Endothelial cell (in vitro differentiated cells): ENCODE measurements around the gene PC. TPM values are rescaled to one million over a fixed set of nuclear protein-coding genes. Genes with fewer than 3 reads are reported as not detected.

ENCODE experiments used
- DNase-seq: peaks from one replicate; pipeline ENCODE4 v3.0.0; 2021; ENCODE audit warnings: low spot score
- H3K27ac Mint-ChIP-seq: one replicate; pipeline ENCODE4 v1.8.0; 2021; ENCODE audit warnings: mixed read lengths, inconsistent platforms; ENCODE audit not compliant: unreplicated experiment
- H3K27me3 Mint-ChIP-seq: one replicate; pipeline ENCODE4 v1.8.0; 2021; ENCODE audit warnings: mild to moderate bottlenecking, moderate library complexity, mixed read lengths, inconsistent platforms; ENCODE audit not compliant: unreplicated experiment
- H3K36me3 Mint-ChIP-seq: one replicate; pipeline ENCODE4 v1.8.0; 2021; ENCODE audit warnings: mild to moderate bottlenecking, low read depth, mixed read lengths, inconsistent platforms; ENCODE audit not compliant: unreplicated experiment
- H3K4me1 Mint-ChIP-seq: one replicate; pipeline ENCODE4 v1.8.0; 2021; ENCODE audit warnings: mild to moderate bottlenecking, mixed read lengths, inconsistent platforms; ENCODE audit not compliant: unreplicated experiment
- H3K4me3 Mint-ChIP-seq: one replicate; pipeline ENCODE4 v1.8.0; 2021; ENCODE audit warnings: mild to moderate bottlenecking, mixed read lengths, inconsistent platforms; ENCODE audit not compliant: unreplicated experiment
- H3K9me3 Mint-ChIP-seq: one replicate; pipeline ENCODE4 v1.8.0; 2021; ENCODE audit warnings: mixed read lengths, inconsistent platforms; ENCODE audit not compliant: unreplicated experiment
- total RNA-seq: library from RNA; stranded (reverse); fragmentation: NEBNext Ultra II Directional; extraction: Animal tissue kit (Norgen Biotek cat#: 25700); gene quantifications from one replicate; pipeline ENCODE4 v1.2.1, GENCODE V29; 2021; ENCODE audit not compliant: unreplicated experiment
- TF ChIP-seq, protein P1 (sequence below): fragments of 200-600 bp; sonication (generic); IDR thresholded peaks from one replicate; pipeline ENCODE4 v1.5.0; 2021; ENCODE audit warnings: antibody characterized with exemption; ENCODE audit not compliant: unreplicated experiment

Gene PC
- total RNA-seq, 1 donor from 2014 or later, result 5.8 TPM

DNA sequence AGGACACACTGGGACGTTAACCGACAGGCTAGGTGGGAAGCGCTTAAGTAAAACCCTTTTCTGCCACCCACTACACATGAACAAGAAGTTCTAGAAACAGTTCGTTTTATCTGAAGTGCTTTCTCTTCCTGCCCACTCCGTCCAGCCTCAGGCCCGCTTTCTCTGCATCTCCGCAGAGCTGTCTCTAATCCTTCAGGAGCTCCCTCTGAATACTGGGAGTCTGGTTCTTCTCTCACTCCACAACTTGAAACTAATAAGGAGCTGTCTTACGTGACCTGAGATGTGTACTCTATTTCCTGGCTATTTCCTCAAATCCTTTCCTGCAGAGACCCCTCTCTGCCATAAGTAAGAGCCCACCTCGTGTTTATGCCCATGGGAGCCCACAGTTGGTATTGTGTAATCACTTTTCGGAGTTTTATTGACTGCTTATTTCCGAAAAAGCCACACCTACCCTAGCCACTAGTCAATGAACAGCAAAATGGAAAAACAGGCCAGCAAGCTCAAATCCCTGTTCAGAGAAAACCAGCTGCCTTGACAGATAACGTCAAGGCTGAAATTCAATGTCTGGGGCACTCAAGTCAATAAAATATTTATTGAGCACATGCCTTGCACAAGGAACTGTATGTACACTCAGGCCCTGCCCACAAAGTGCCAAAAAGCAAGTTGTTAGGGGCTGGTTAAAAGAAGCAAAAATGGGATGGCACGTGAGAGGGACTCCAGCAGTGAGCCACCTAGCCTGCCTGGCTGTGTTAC is 4.9 kb downstream of the PC start:
- peaks cover 1% of the 10 kb centered on the region for H3K27me3 Mint-ChIP-seq
- TF ChIP-seq, protein P1, sequence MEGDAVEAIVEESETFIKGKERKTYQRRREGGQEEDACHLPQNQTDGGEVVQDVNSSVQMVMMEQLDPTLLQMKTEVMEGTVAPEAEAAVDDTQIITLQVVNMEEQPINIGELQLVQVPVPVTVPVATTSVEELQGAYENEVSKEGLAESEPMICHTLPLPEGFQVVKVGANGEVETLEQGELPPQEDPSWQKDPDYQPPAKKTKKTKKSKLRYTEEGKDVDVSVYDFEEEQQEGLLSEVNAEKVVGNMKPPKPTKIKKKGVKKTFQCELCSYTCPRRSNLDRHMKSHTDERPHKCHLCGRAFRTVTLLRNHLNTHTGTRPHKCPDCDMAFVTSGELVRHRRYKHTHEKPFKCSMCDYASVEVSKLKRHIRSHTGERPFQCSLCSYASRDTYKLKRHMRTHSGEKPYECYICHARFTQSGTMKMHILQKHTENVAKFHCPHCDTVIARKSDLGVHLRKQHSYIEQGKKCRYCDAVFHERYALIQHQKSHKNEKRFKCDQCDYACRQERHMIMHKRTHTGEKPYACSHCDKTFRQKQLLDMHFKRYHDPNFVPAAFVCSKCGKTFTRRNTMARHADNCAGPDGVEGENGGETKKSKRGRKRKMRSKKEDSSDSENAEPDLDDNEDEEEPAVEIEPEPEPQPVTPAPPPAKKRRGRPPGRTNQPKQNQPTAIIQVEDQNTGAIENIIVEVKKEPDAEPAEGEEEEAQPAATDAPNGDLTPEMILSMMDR, result no peak
- no peak overlapping the region for H3K27ac Mint-ChIP-seq
- H3K9me3 Mint-ChIP-seq, result no peaks in the 10 kb centered on the region
- H3K36me3 Mint-ChIP-seq, result peaks cover 5% of the 10 kb centered on the region
- DNase-seq, result no peak
- peaks cover 10% of the 10 kb centered on the region for H3K4me1 Mint-ChIP-seq
- no peak overlapping the region for H3K4me3 Mint-ChIP-seq

DNA sequence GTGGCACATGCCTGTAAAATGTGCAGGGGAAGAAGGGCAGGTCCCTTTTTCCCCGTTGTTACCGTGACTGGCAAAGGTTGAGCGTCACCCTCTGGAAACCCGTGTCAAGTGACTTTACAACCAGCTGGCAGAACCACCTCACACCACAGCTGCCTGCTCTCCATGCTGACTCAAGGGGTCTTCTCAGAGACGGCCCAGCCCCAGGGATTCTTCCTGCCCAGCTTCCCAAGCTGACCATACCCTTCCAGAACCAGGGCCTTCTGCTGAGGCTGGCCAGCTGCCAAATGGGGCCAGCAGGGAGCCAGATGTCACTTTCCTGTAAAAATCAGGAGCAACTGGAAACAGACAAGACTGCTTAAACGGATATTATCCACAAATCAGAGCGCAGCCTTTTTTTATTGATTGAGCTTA is 6.3 kb downstream of the PC start:
- H3K4me1 Mint-ChIP-seq, result peaks cover 9% of the 10 kb centered on the region
- no peak overlapping the region for H3K4me3 Mint-ChIP-seq
- no peaks in the 10 kb centered on the region for H3K9me3 Mint-ChIP-seq
- peaks cover 5% of the 10 kb centered on the region for H3K36me3 Mint-ChIP-seq
- no peak for DNase-seq
- peaks cover 1% of the 10 kb centered on the region for H3K27me3 Mint-ChIP-seq
- H3K27ac Mint-ChIP-seq, result no peak overlapping the region
- TF ChIP-seq, protein P1, result no peak

DNA sequence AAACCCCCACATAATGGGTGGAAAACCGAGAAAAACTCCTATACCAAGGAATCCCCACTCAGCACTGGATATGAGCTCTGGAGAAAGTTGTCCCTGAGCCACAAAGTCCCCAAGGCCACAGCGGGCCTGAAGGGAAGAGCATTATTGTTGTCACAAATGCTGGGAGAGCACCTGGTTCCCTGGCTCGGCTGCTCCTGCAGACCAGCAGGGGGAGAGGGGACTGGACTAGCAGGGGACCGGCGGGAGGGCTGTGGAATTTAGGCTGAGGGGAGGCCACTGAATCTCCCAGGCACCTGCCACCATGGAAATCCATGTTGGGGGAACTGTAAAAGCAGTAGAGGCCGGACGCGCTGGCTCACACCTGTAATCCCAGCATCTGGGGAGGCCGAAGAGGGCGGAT is 7.0 kb downstream of the PC start:
- no peak overlapping the region for H3K27ac Mint-ChIP-seq
- H3K9me3 Mint-ChIP-seq, result no peaks in the 10 kb centered on the region
- H3K4me3 Mint-ChIP-seq, result no peak overlapping the region
- peaks cover 1% of the 10 kb centered on the region for H3K27me3 Mint-ChIP-seq
- peaks cover 5% of the 10 kb centered on the region for H3K36me3 Mint-ChIP-seq
- TF ChIP-seq, protein P1, result no peak
- peaks cover 4% of the 10 kb centered on the region for H3K4me1 Mint-ChIP-seq
- no peak for DNase-seq

DNA sequence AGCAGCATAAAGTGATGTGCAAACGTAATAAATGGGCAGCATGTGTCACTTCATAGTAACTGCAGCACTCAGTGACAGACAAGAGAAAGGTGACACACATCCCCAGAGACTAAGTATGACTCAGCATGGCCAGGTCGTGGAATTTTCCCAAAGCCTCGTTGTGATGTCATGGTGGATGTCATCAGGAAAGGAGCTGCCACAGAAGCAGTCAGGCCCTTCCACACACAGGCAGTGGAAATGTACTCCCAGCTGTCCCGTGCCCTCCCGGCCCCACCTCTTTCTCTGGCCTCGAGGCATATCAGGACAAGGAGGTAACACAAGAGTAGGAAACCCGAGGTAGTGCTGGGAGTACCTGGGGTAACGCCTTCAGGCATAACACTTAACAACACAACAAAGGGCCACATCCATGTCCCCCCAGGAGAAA is 8.1 kb downstream of the PC start:
- Mint-ChIP-seq H3K27me3 (peaks cover 1% of the 10 kb centered on the region), H3K4me1 (peaks cover 4% of the 10 kb centered on the region), H3K36me3 (peaks cover 2% of the 10 kb centered on the region), H3K4me3 (no peak overlapping the region), H3K9me3 (no peaks in the 10 kb centered on the region), H3K27ac (no peak overlapping the region)
- no peak for DNase-seq
- TF ChIP-seq, protein P1, result no peak

DNA sequence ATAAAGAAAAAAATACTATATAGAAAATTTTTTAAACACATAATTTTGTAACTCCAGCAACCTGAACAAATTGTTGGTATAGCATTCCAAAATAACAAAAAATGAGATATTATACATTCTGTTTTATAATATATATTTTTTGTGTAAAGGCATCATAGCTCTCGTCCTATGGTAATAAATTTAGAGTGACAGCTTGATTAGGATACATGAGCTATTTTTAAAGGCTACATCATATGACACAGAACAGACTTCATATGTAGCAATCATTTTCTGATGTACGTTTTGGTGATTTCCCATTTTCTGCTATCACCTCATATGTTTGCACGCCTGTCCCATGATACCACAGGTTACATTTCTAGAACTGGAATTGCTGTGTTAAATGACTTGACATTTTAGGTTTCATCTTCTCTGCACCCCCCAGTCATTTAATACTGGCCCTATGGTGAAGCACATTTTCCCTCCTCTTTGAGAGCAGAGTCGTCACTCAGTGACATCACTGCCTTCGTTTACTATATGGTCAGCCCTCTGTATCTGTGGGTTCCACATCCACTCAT is 19.5 kb downstream of the PC start:
- Mint-ChIP-seq H3K27me3 (no peaks in the 10 kb centered on the region), H3K36me3 (no peaks in the 10 kb centered on the region), H3K27ac (no peak overlapping the region), H3K4me1 (no peaks in the 10 kb centered on the region), H3K4me3 (no peak overlapping the region), H3K9me3 (no peaks in the 10 kb centered on the region)
- TF ChIP-seq, protein P1, result no peak
- no peak for DNase-seq
